ENCODE measurements around the gene C16orf96. TPM values are rescaled to one million over a fixed set of nuclear protein-coding genes. Genes with fewer than 3 reads are reported as not detected.

C16orf96 gene
- total RNA-seq, 2 experiments from 2014 or later, result 0.07 to 0.17 TPM

- Mint-ChIP-seq H3K27me3 (no peaks in the 10 kb centered on the region), H3K9me3 (no peaks in the 10 kb centered on the region), H3K36me3 (peaks cover 14% of the 10 kb centered on the region), H3K4me3 (no peak overlapping the region), H3K27ac (no peak overlapping the region), H3K4me1 (ENCODE audit: low read depth) (peaks cover 30% of the 10 kb centered on the region)
- intact Hi-C loops (cut with micrococcal nuclease), result no loop called here
- ChIA-PET POLR2A (no interaction called here), CTCF (no interaction called here)
- no peak for DNase-seq
These were observed 91.5 kb downstream of the C16orf96 start for GRCh38 chr16:4647644-4647980.

GRCh38 chr16:4648917-4649316, 92.8 kb downstream of the C16orf96 start:
- peak; percentile 28 for DNase-seq
- intact Hi-C loops (cut with micrococcal nuclease), result no loop called here
- Mint-ChIP-seq H3K9me3 (no peaks in the 10 kb centered on the region), H3K36me3 (peaks cover 14% of the 10 kb centered on the region), H3K27ac (peak overlapping the region; percentile 50), H3K4me1 (ENCODE audit: low read depth) (peaks cover 30% of the 10 kb centered on the region), H3K4me3 (no peak overlapping the region), H3K27me3 (no peaks in the 10 kb centered on the region)
- CTCF ChIA-PET, result interaction anchor here (1.7 to 1.8 kb wide), 2 partner anchors 18 to 34 kb away, joined by 6 to 7 read pairs; no protein-coding TSS in a partner anchor
- POLR2A ChIA-PET, result no interaction called here

- Mint-ChIP-seq H3K27ac (no peak overlapping the region), H3K27me3 (no peaks in the 10 kb centered on the region), H3K4me3 (no peak overlapping the region), H3K36me3 (peaks cover 17% of the 10 kb centered on the region), H3K9me3 (no peaks in the 10 kb centered on the region), H3K4me1 (ENCODE audit: low read depth) (peaks cover 30% of the 10 kb centered on the region)
- CTCF ChIA-PET, result interaction anchor here (0.6 to 2.2 kb wide), 24 partner anchors 9 to 239 kb away, joined by 3 to 32 read pairs (median 4); partner anchors contain the start of genes ANKS3, CORO7, DNAAF8 and MGRN1
- intact Hi-C loops (cut with micrococcal nuclease), result no loop called here
- DNase-seq, result no peak
- POLR2A ChIA-PET, result interaction anchor here (0.6 to 0.9 kb wide), 3 partner anchors 9 to 433 kb away, joined by 3 read pairs; no protein-coding TSS in a partner anchor
These were observed 93.8 kb downstream of the C16orf96 start for GRCh38 chr16:4649744-4650442.

Other genes starting within 250 kb of the C16orf96 start
- gene GLIS2, start 240.3 kb upstream of the C16orf96 start, total RNA-seq, result under 1 TPM; 0.52 to 0.68 TPM
- 10 to 100 TPM; 52.8 to 63.4 TPM for gene PAM16, start 205.0 kb upstream of the C16orf96 start, total RNA-seq
- under 1 TPM in 1 of 2 experiments, not detected in 1; 0.07 TPM for gene VASN, start 184.5 kb upstream of the C16orf96 start, total RNA-seq
- 100 to 1,000 TPM in 1 of 2 experiments, 10 to 100 TPM in 1; 90.4 to 101 TPM for gene CORO7, start 139.7 kb upstream of the C16orf96 start, total RNA-seq
- 10 to 100 TPM; 74.6 to 75.0 TPM for gene DNAJA3, start 130.5 kb upstream of the C16orf96 start, total RNA-seq
- gene NMRAL1, start 81.7 kb upstream of the C16orf96 start, total RNA-seq, result 10 to 100 TPM; 50.5 to 55.0 TPM
- gene HMOX2, start 79.9 kb upstream of the C16orf96 start, total RNA-seq, result 10 to 100 TPM; 69.1 to 76.0 TPM
- 10 to 100 TPM; 25.7 to 27.5 TPM for gene CDIP1, start 17.6 kb upstream of the C16orf96 start, total RNA-seq
- 10 to 100 TPM; 13.4 to 13.5 TPM for gene UBALD1, start 58.5 kb downstream of the C16orf96 start, total RNA-seq
- 10 to 100 TPM; 72.7 to 73.2 TPM for gene MGRN1, start 68.5 kb downstream of the C16orf96 start, total RNA-seq
- 10 to 100 TPM; 22.2 to 23.6 TPM for gene NUDT16L1, start 137.2 kb downstream of the C16orf96 start, total RNA-seq
- gene ANKS3, start 177.9 kb downstream of the C16orf96 start, total RNA-seq, result 10 to 100 TPM; 11.7 to 13.3 TPM
- under 1 TPM in 1 of 2 experiments, not detected in 1; 0.31 TPM for gene DNAAF8, start 178.2 kb downstream of the C16orf96 start, total RNA-seq
- 10 to 100 TPM; 11.3 to 11.4 TPM for gene ZNF500, start 210.8 kb downstream of the C16orf96 start, total RNA-seq
- not detected for gene SEPTIN12, start 232.0 kb downstream of the C16orf96 start, total RNA-seq
- not detected for gene SMIM22, start 239.0 kb downstream of the C16orf96 start, total RNA-seq
- gene ROGDI, start 246.3 kb downstream of the C16orf96 start, total RNA-seq, result 1 to 10 TPM; 6.2 to 6.3 TPM